ENCODE measurements around the gene FNBP1. TPM values are rescaled to one million over a fixed set of nuclear protein-coding genes. Genes with fewer than 3 reads are reported as not detected.

The FNBP1 gene
- total RNA-seq, 1 experiment from 2014 or later, result 43.6 TPM

DNA sequence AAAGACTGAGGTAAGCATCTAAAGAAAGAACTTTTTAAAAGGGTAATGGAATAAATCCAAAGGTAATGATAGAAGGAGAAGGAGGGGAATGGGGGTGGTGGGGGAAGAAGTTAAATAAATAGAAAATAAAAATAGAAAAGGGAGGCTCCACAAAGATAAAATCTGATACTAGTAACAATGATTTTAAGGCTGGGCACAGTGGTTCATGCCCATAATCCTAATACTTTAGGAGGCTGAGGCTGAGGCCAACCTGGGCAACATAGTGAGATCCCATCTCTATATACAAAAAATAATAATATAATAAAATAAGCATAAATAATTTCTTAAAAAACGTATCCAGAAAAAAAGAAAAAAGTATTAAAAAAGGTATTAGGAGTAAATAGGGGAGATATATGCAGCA lies 89.3 kb downstream of the FNBP1 start (continued):
- TF ChIP-seq, protein P1, sequence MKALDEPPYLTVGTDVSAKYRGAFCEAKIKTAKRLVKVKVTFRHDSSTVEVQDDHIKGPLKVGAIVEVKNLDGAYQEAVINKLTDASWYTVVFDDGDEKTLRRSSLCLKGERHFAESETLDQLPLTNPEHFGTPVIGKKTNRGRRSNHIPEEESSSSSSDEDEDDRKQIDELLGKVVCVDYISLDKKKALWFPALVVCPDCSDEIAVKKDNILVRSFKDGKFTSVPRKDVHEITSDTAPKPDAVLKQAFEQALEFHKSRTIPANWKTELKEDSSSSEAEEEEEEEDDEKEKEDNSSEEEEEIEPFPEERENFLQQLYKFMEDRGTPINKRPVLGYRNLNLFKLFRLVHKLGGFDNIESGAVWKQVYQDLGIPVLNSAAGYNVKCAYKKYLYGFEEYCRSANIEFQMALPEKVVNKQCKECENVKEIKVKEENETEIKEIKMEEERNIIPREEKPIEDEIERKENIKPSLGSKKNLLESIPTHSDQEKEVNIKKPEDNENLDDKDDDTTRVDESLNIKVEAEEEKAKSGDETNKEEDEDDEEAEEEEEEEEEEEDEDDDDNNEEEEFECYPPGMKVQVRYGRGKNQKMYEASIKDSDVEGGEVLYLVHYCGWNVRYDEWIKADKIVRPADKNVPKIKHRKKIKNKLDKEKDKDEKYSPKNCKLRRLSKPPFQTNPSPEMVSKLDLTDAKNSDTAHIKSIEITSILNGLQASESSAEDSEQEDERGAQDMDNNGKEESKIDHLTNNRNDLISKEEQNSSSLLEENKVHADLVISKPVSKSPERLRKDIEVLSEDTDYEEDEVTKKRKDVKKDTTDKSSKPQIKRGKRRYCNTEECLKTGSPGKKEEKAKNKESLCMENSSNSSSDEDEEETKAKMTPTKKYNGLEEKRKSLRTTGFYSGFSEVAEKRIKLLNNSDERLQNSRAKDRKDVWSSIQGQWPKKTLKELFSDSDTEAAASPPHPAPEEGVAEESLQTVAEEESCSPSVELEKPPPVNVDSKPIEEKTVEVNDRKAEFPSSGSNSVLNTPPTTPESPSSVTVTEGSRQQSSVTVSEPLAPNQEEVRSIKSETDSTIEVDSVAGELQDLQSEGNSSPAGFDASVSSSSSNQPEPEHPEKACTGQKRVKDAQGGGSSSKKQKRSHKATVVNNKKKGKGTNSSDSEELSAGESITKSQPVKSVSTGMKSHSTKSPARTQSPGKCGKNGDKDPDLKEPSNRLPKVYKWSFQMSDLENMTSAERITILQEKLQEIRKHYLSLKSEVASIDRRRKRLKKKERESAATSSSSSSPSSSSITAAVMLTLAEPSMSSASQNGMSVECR (CRISPR knock-in tag; IDR thresholded peaks at IDR 0.05; ENCODE audit: borderline replicate concordance), result no peak
- no peak for TF ChIP-seq NFATC4 (CRISPR knock-in tag; IDR thresholded peaks at IDR 0.05)

- no peak for DNase-seq (ENCODE audit: low spot score)
- no peaks in the 10 kb centered on the region for H3K9me3 Mint-ChIP-seq
- ChIA-PET POLR2A (no interaction called here), CTCF (no interaction called here)
- H3K27ac Mint-ChIP-seq, result no peak overlapping the region; the same call in 1 of the 2 replicates
- H3K36me3 Mint-ChIP-seq, result peaks cover 8% of the 10 kb centered on the region
- H3K27me3 Mint-ChIP-seq (ENCODE audit: low read depth), result no peaks in the 10 kb centered on the region
- no peak overlapping the region for H3K4me3 Mint-ChIP-seq
- no peaks in the 10 kb centered on the region for H3K4me1 Mint-ChIP-seq
- ATAC-seq, result no peak
- TF ChIP-seq IRF1 (CRISPR knock-in tag; IDR thresholded peaks at IDR 0.05) (no peak), ETV6 (CRISPR knock-in tag; IDR thresholded peaks at IDR 0.05) (no peak), GTF2I (CRISPR knock-in tag; conservative IDR thresholded peaks at IDR 0.05) (no peak), CREM (CRISPR knock-in tag; IDR thresholded peaks at IDR 0.05) (no peak), ZNF512 (CRISPR knock-in tag; IDR thresholded peaks at IDR 0.05; ENCODE audit: borderline replicate concordance) (no peak), ESRRA (CRISPR knock-in tag; IDR thresholded peaks at IDR 0.05; ENCODE audit: borderline replicate concordance) (no peak), MYBL2 (CRISPR knock-in tag; IDR thresholded peaks at IDR 0.05) (no peak), HMGA2 (CRISPR knock-in tag; IDR thresholded peaks at IDR 0.05) (no peak), CBFB (CRISPR knock-in tag; IDR thresholded peaks at IDR 0.05; ENCODE audit: low read depth) (no peak), CREB1 (CRISPR knock-in tag; IDR thresholded peaks at IDR 0.05) (no peak), FOXP1 (CRISPR knock-in tag; IDR thresholded peaks at IDR 0.05; ENCODE audit: borderline replicate concordance) (no peak), FOXP4 (CRISPR knock-in tag; IDR thresholded peaks at IDR 0.05) (no peak), ZNF532 (CRISPR knock-in tag; IDR thresholded peaks at IDR 0.05; ENCODE audit: borderline replicate concordance) (no peak), RELA (CRISPR knock-in tag; IDR thresholded peaks at IDR 0.05; ENCODE audit: borderline replicate concordance) (no peak), USF1 (CRISPR knock-in tag; IDR thresholded peaks at IDR 0.05) (no peak), ZMAT4 (CRISPR knock-in tag; IDR thresholded peaks at IDR 0.05) (no peak)
- TF ChIP-seq, protein P2, sequence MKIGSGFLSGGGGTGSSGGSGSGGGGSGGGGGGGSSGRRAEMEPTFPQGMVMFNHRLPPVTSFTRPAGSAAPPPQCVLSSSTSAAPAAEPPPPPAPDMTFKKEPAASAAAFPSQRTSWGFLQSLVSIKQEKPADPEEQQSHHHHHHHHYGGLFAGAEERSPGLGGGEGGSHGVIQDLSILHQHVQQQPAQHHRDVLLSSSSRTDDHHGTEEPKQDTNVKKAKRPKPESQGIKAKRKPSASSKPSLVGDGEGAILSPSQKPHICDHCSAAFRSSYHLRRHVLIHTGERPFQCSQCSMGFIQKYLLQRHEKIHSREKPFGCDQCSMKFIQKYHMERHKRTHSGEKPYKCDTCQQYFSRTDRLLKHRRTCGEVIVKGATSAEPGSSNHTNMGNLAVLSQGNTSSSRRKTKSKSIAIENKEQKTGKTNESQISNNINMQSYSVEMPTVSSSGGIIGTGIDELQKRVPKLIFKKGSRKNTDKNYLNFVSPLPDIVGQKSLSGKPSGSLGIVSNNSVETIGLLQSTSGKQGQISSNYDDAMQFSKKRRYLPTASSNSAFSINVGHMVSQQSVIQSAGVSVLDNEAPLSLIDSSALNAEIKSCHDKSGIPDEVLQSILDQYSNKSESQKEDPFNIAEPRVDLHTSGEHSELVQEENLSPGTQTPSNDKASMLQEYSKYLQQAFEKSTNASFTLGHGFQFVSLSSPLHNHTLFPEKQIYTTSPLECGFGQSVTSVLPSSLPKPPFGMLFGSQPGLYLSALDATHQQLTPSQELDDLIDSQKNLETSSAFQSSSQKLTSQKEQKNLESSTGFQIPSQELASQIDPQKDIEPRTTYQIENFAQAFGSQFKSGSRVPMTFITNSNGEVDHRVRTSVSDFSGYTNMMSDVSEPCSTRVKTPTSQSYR (CRISPR knock-in tag; IDR thresholded peaks at IDR 0.05), result no peak
Measured at GRCh38 chr9:129952337-129952736, 90.7 kb downstream of the FNBP1 start.
